HG02970 (cell line): ENCODE results near the gene GRK3.

ENCODE experiments used
- ATAC-seq: cut with Tn5 transposase; IDR thresholded peaks from one replicate; pipeline ENCODE4 v1.9.1; 2021; ENCODE audit warnings: mild to moderate bottlenecking, moderate library complexity, moderate number of reproducible peaks; ENCODE audit not compliant: unreplicated experiment, low FRiP score

Gene GRK3

GRCh38 chr22:25655371-25655935, 91.0 kb downstream of the GRK3 start:
- no peak for ATAC-seq

GRCh38 chr22:25656724-25657123, 92.2 kb downstream of the GRK3 start:
- peak; percentile 51 for ATAC-seq

- no peak for ATAC-seq
These were observed 94.2 kb downstream of the GRK3 start for GRCh38 chr22:25658633-25659032.

- no peak for ATAC-seq
These were observed 94.9 kb downstream of the GRK3 start for GRCh38 chr22:25659413-25659812.

DNA sequence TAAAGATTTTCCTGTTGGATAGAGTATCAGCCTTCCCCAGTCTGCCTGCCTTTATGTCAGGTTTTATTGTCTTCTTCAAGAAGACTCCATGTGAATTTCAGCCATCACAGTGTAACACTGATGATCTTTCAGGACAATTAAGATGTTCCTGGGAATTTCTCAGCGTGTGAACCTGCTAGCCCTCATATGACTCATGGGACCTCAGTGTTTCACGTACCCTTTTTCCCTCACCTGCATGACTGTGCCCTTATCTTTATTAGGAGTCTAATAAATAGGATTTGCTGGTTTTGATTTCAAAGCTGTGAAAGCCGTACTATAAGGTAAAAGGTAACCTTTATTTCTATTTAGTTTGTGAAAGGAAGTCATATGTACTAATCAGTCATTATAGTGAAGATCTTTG, 95.9 kb downstream of the GRK3 start:
- no peak for ATAC-seq

DNA sequence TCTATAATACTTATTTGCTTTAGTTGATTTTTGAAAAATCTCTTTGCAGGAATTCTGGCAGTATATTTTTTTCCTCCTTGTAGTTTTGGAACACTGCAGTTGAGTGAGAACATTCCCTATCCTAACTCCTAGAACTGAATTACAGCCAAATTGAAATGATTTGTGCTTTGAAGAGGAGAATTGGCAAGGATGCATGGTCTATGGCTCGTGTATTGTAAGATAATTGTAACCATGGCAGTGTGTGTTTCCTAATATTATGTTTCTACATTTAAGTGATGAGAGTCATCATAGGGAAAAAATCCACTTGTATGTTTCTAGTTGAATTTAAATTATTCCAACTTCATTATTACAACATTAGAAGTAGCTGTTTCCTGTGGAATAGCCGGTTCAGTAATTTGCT, 96.6 kb downstream of the GRK3 start:
- ATAC-seq, result no peak

- ATAC-seq, result no peak
These were observed 99.2 kb downstream of the GRK3 start for GRCh38 chr22:25663654-25664053.

DNA sequence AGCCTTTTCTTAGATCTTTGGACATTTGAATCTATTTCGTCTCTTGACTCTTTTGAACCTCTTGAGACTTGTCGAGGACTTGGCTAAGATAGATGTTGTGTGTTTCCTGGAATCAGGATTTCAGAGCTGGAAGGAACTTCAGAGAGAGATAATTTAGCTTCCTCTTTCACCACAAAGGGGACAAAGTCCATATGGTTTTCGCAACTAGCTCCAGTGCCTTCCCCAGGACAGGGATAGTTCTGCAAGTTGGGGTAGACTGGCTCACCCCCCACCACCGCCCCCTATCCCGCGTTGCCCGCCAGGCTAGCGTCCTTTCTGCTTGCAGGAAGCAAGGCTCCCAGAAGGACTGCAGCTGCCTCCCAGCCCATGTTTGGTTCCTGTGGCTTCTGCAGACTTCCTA, 101.8 kb downstream of the GRK3 start:
- no peak for ATAC-seq

DNA sequence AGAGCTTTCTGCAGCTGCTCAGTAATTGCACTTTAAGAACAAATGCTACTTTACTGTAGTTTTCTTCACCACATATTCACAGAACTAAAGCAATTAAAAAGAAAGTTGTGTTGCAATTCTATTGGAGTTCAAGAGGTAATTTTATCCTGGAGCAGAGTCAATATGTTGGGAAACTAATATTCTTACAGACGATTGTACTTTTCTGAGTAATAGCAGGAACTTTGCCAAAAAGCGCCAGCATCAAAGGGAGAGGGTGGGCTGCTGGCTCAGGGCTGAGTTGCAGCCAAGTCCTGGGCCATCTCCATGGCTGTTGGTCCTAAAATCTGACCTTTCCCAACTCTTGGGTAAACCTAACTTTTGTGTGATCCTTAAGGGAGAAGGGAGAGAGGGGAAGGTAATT, 104.0 kb downstream of the GRK3 start:
- ATAC-seq, result no peak

- no peak for ATAC-seq
These were observed 105.0 kb downstream of the GRK3 start for GRCh38 chr22:25669253-25670069.

DNA sequence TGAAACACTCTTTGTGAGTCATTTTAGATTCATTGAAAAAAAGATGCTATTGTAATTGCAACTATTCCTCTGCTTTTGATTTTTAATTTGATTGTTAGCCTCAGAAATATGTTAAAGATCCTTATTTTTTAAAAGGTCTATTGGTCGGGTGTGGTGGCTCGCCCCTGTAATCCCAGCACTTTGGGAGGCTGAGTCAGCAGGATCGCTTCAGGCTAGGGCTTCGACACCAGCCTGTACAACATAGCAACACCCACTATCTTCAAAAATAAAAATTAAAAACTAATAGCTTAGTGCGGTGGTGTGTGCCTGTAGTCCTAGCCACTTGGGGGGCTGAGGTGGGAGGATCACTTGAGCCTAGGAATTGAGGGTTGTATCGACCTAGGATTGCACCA, 105.6 kb downstream of the GRK3 start:
- no peak for ATAC-seq

- ATAC-seq, result no peak
These were observed 108.0 kb downstream of the GRK3 start for GRCh38 chr22:25672289-25673084.

DNA sequence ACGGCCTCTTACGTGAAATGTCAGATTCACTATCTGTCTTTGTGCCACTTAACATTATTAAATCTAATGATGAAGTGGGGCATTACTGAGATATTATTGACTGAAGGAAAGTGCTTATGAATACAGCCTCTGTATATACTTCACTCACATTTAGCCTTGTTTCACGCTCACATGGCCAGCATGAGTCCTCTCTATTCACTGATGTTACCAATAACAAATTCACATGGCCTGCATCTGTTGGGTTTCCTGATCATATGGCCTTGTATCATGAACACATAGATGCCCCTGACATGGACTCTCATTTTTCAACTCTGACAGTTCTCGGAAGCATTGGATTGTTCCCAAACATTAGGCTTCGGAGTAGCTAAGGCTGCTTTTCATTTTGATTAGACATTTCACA, 109.2 kb downstream of the GRK3 start:
- no peak for ATAC-seq

DNA sequence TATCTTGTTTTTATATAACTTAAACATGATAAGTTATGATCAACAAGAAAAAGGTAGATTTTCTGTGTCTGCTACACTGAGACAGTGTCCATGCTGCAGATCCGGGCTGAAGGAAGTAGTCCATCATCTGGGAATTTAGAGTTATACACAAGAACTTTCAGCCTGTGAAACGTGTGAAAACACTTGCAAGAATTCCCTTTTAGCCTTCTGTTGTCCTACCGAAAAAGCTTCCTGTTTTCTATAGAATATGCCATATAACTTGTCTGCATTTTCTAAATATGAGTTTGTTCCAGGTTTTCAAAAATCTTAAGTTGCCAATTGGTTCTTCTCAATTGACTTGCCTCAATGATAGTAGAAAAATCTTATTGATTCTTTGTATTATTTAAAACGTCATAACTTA, 113.2 kb downstream of the GRK3 start:
- no peak for ATAC-seq

DNA sequence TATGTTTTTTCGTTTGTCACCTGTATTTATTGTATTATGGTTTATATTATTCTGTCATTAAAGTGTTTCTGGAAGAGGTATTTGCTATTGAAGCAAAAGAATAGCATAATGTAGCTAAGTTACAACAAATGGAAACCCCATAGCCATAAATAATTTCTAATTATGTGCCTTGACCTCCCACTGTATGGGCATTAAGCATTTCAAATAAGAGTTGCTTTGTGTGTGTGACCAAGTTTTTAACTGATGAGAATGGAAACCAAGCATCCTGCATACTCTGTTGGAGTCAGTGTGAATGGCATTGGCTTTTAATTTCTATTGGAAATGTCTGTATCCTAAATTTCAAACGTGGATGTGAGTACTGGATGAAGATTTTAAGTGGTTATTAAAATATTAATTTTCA, 115.6 kb downstream of the GRK3 start:
- ATAC-seq, result no peak

DNA sequence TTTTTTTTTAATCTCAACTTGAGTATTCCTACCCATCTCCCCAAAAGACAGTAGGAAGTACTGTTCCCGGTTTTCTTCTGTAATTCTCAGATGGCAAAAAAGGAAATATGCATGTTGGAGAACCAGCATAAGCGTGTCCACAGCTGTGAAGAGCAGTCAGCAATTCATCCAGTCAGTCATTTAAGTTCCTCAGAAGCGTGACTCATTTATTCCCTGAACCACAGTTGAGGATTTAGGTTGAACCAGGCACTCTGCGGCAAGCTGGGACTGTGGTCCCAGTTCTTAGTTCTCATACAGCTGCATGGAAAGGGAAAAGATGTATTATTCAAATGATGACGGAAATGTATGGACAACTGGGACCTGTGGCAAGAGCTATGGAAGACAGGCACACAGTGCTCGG, 116.5 kb downstream of the GRK3 start:
- ATAC-seq, result no peak

- no peak for ATAC-seq
These were observed 117.6 kb downstream of the GRK3 start for GRCh38 chr22:25682109-25682508.

DNA sequence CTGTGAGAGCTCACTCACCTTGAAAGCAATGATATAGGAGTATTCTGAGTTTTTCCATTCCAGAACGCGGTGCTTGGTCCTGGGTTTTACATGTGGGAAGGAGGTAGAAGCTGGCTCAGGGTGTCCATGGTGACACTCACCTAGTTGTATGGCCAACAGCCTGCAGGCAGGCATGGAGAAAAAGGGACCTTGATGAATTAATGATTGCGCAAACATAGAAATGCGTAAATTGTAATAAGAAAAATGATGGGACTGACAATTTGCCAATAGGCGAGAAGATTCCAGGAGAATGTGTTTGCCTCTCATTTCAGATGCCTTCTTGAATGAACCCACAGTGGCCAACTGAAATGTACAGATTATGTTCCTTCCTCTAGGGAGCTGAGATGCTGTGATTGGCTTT, 124.2 kb downstream of the GRK3 start:
- no peak for ATAC-seq

DNA sequence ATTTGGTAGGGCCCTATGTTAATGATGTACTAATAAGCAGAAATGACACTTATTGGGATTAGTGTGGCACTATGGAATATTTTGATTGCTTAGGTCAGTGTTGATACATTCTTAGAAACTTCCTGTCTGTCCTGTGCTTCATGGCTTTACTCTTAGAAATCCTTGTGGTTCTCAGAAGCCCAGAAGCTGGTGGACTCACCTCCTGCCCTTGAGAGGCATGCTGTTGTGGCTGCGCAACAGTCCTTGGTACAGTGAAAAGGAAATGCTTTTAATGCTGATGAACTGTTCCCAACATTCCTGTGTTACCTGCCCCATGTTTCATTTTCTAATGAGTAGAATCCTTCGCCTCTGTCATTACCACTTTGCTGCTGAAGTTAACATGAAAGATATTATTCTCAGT, 125.2 kb downstream of the GRK3 start:
- no peak for ATAC-seq

GRCh38 chr22:25690798-25691197, 126.3 kb downstream of the GRK3 start:
- no peak for ATAC-seq

GRCh38 chr22:25692397-25693267, 128.2 kb downstream of the GRK3 start:
- ATAC-seq, result no peak
